GM12878 (cell line): ENCODE results near the gene SMARCB1. TPM values are rescaled to one million over a fixed set of nuclear protein-coding genes. Genes with fewer than 3 reads are reported as not detected.

Experiments used
- CHD4 ChIP-seq: fragments of 200-600 bp; sonication (generic); IDR thresholded peaks from 2 replicates; pipeline ENCODE4 v1.6.1; 2016; ENCODE audit warnings: mild to moderate bottlenecking
- CREB1 ChIP-seq: IDR thresholded peaks from 2 replicates; pipeline ENCODE4 v1.6.1; 2012; ENCODE audit warnings: low read depth, mild to moderate bottlenecking, inconsistent platforms
- EP300 ChIP-seq, 2 experiments: fragments of 150-350 bp in 1 of 2; IDR thresholded peaks; 2 replicates each; pipeline ENCODE4 v1.6.1; 2011 to 2012; ENCODE audit warnings: low read depth in 2 of 2, low read length in 2 of 2, borderline replicate concordance in 1 of 2, improper control_type of control experiment in 1 of 2, inconsistent platforms in 1 of 2; ENCODE audit not compliant: control insufficient read depth in 1 of 2
- GATAD2B ChIP-seq: fragments of 450-650 bp; conservative IDR thresholded peaks from 2 replicates; pipeline ENCODE4 v1.6.1; 2017; ENCODE audit warnings: low read depth, mild to moderate bottlenecking, moderate library complexity
- IKZF1 ChIP-seq: fragments of 450-650 bp; conservative IDR thresholded peaks from 2 replicates; pipeline ENCODE4 v1.6.1; 2017; ENCODE audit warnings: antibody characterized with exemption, mild to moderate bottlenecking
- JUNB ChIP-seq: IDR thresholded peaks from 2 replicates; pipeline ENCODE4 v1.6.1; 2016; ENCODE audit warnings: antibody characterized with exemption, mild to moderate bottlenecking
- JUND ChIP-seq: IDR thresholded peaks from 2 replicates; pipeline ENCODE4 v1.6.1; 2012; ENCODE audit warnings: low read depth, mild to moderate bottlenecking, low read length, improper control_type of control experiment, moderate library complexity
- LARP7 ChIP-seq: fragments of 450-650 bp; IDR thresholded peaks from 2 replicates; pipeline ENCODE4 v1.6.1; 2017; ENCODE audit warnings: mild to moderate bottlenecking
- MTA2 ChIP-seq: fragments of 450-650 bp; IDR thresholded peaks from 2 replicates; pipeline ENCODE4 v1.6.1; 2016; ENCODE audit warnings: low read depth, mild to moderate bottlenecking, moderate library complexity
- NBN ChIP-seq: fragments of 450-650 bp; IDR thresholded peaks from 2 replicates; pipeline ENCODE4 v1.6.1; 2016
- NR2F1 ChIP-seq: fragments of 450-650 bp; conservative IDR thresholded peaks from 2 replicates; pipeline ENCODE4 v1.6.1; 2017; ENCODE audit warnings: mild to moderate bottlenecking
- POLR2AphosphoS5 ChIP-seq: IDR thresholded peaks from 2 replicates; pipeline ENCODE4 v1.6.1; 2011; ENCODE audit warnings: mild to moderate bottlenecking, low read length, inconsistent platforms
- RUNX3 ChIP-seq: IDR thresholded peaks from 2 replicates; pipeline ENCODE4 v1.6.1; 2012; ENCODE audit warnings: low read length, inconsistent platforms
- SPI1 ChIP-seq: IDR thresholded peaks from 2 replicates; pipeline ENCODE4 v1.6.1; 2011; ENCODE audit warnings: low read depth, mild to moderate bottlenecking, low read length, moderate library complexity, borderline replicate concordance; ENCODE audit not compliant: insufficient read depth
- TCF12 ChIP-seq: IDR thresholded peaks from 2 replicates; pipeline ENCODE4 v1.6.1; 2011; ENCODE audit warnings: low read depth, mild to moderate bottlenecking, low read length
- WRNIP1 ChIP-seq: IDR thresholded peaks from 2 replicates; pipeline ENCODE4 v1.6.1; 2011; ENCODE audit warnings: low read depth, low read length, improper control_type of control experiment, borderline replicate concordance
- YY1 ChIP-seq: IDR thresholded peaks from 2 replicates; pipeline ENCODE4 v1.6.1; 2011; ENCODE audit warnings: low read depth, mild to moderate bottlenecking, low read length
- ZNF384 ChIP-seq: IDR thresholded peaks from 2 replicates; pipeline ENCODE4 v1.6.1; 2012; ENCODE audit warnings: low read depth, mild to moderate bottlenecking, low read length, improper control_type of control experiment, borderline replicate concordance
- ZNF622 ChIP-seq: fragments of 450-650 bp; IDR thresholded peaks from 2 replicates; pipeline ENCODE4 v1.6.1; 2017; ENCODE audit warnings: mild to moderate bottlenecking, inconsistent platforms
- polyA plus RNA-seq, 11 experiments: library from polyadenylated mRNA; depleted of rRNA in 4 of 11; unstranded in 6 of 11; stranded (reverse) in 5 of 11; fragments of >200 nt; fragmentation: Nextera tagmentation in 4 of 11; fragmentation: Illumina TruSeq in 1 of 11; extraction: Ambion mirVana in 4 of 11; extraction: Trizol in 1 of 11; gene quantifications; 1 replicate in 1 of 11; 2 replicates in 10 of 11; pipeline versions ENCODE4 v1.2.1 to v1.2.3, GENCODE V29; 2011 to 2016; ENCODE audit warnings: inconsistent platforms in 2 of 11, missing spikeins in 2 of 11, low read depth in 1 of 11
- total RNA-seq, 4 experiments: library from RNA; depleted of rRNA in 3 of 4; stranded (reverse); fragments of >200 nt in 3 of 4; fragmentation: Illumina TruSeq in 1 of 4; extraction: Trizol in 1 of 4; gene quantifications; 2 replicates each; pipeline versions ENCODE4 v1.2.1 to v1.2.3, GENCODE V29; 2013 to 2021
- TF ChIP-seq, protein P1 (sequence below): IDR thresholded peaks from 2 replicates; pipeline ENCODE4 v1.6.1; 2012; ENCODE audit warnings: low read depth, low read length, improper control_type of control experiment
- TF ChIP-seq, protein P2 (sequence below): IDR thresholded peaks from 2 replicates; pipeline ENCODE4 v1.6.1; 2012; ENCODE audit warnings: low read depth, low read length, improper control_type of control experiment
- TF ChIP-seq, protein P3 (sequence below): fragments of 450-650 bp; IDR thresholded peaks from 2 replicates; pipeline ENCODE4 v1.6.1; 2016; ENCODE audit warnings: mild to moderate bottlenecking, moderate library complexity, borderline replicate concordance

The SMARCB1 gene
- total and polyA plus RNA-seq, 10 of the 15 experiments (the other 5 are each of a cell fraction or from before 2014, with no cell fraction given), result 9.1 to 215 (median 183) TPM

DNA sequence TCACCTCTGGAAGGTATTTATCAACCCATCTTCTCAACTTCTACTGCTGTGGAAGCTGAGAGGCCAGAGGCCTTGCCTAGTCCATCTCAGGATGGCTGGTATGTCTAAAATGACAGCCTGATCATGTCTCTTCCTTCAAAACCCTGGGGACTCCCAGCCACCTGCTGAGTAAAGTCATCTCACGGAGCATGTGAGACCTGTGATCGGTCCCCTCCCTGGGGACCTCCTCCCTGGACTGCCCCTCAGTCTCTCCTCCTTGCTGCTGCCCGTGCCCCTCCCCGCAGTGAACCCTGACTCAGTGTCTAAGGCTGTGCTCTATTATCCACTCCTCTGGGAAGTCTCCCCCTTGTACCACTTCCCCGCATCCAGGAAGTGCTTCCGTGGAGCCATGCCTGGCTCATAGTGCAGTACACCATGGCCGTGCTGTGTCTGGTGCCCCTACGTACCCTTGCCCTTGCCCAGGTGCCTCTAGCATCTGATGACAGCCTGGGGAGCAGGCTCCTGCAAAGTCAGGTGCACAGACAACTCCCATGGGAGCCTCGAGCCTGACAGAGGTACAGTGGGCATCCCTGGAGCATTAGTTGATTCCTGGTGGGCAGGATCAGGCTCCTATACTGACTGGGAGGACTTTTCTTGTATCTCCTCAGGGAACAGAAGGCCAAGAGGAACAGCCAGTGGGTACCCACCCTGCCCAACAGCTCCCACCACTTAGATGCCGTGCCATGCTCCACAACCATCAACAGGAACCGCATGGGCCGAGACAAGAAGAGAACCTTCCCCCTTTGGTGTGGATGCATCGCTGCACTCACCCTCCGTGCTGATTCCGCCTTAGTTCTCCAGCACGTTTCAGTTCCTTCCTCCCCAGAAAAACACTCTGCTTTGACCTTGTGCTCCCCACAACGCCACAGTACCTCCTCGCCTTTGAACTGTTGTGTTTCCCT lies 13.8 kb downstream of the SMARCB1 start (continued):
- TF ChIP-seq JUND (0 out of 2 replicates have a peak, but pooled peaks have one; percentile 23), CHD4 (0 out of 2 replicates have a peak, but pooled peaks have one; percentile 75), GATAD2B (no peak; the same call in 1 of the 2 replicates), NR2F1 (peak; percentile 88), WRNIP1 (no peak), CREB1 (no peak), MTA2 (peak; percentile 16; the same call in 1 of the 2 replicates), POLR2AphosphoS5 (peak; percentile 37), RUNX3 (peak; percentile 77), JUNB (peak; percentile 35; the same call in 1 of the 2 replicates), ZNF384 (no peak), TCF12 (peak; percentile 95), SPI1 (peak; percentile 92), LARP7 (0 out of 2 replicates have a peak, but pooled peaks have one; percentile 36), YY1 (0 out of 2 replicates have a peak, but pooled peaks have one; percentile 44), ZNF622 (no peak), IKZF1 (peak; percentile 71), NBN (peak; percentile 31; the same call in 1 of the 2 replicates), EP300 (IDR thresholded peaks at IDR 0.05; ENCODE audit: borderline replicate concordance in 1 of 2, control insufficient read depth in 1 of 2, low read depth in 2 of 2, low read length in 2 of 2) (peak in 1 of 2 experiments; percentile 74; a peak in 2 of 4 replicates)
- TF ChIP-seq, protein P1, sequence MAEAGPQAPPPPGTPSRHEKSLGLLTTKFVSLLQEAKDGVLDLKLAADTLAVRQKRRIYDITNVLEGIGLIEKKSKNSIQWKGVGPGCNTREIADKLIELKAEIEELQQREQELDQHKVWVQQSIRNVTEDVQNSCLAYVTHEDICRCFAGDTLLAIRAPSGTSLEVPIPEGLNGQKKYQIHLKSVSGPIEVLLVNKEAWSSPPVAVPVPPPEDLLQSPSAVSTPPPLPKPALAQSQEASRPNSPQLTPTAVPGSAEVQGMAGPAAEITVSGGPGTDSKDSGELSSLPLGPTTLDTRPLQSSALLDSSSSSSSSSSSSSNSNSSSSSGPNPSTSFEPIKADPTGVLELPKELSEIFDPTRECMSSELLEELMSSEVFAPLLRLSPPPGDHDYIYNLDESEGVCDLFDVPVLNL, result no peak
- TF ChIP-seq, protein P2, sequence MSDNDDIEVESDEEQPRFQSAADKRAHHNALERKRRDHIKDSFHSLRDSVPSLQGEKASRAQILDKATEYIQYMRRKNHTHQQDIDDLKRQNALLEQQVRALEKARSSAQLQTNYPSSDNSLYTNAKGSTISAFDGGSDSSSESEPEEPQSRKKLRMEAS, result peak; percentile 21
- TF ChIP-seq, protein P3, sequence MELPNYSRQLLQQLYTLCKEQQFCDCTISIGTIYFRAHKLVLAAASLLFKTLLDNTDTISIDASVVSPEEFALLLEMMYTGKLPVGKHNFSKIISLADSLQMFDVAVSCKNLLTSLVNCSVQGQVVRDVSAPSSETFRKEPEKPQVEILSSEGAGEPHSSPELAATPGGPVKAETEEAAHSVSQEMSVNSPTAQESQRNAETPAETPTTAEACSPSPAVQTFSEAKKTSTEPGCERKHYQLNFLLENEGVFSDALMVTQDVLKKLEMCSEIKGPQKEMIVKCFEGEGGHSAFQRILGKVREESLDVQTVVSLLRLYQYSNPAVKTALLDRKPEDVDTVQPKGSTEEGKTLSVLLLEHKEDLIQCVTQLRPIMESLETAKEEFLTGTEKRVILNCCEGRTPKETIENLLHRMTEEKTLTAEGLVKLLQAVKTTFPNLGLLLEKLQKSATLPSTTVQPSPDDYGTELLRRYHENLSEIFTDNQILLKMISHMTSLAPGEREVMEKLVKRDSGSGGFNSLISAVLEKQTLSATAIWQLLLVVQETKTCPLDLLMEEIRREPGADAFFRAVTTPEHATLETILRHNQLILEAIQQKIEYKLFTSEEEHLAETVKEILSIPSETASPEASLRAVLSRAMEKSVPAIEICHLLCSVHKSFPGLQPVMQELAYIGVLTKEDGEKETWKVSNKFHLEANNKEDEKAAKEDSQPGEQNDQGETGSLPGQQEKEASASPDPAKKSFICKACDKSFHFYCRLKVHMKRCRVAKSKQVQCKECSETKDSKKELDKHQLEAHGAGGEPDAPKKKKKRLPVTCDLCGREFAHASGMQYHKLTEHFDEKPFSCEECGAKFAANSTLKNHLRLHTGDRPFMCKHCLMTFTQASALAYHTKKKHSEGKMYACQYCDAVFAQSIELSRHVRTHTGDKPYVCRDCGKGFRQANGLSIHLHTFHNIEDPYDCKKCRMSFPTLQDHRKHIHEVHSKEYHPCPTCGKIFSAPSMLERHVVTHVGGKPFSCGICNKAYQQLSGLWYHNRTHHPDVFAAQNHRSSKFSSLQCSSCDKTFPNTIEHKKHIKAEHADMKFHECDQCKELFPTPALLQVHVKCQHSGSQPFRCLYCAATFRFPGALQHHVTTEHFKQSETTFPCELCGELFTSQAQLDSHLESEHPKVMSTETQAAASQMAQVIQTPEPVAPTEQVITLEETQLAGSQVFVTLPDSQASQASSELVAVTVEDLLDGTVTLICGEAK, result peak; percentile 35; the same call in 1 of the 2 replicates
